Heart left ventricle (tissue), 16 donors: ENCODE results near the gene GDF7. TPM values are rescaled to one million over a fixed set of nuclear protein-coding genes. Genes with fewer than 3 reads are reported as not detected.

ENCODE experiments used
- ATAC-seq, 4 donors: fragments of 200-7000 bp; cut with Tn5 transposase; one replicate each; pipeline ENCODE4 v1.9.1; 2020 to 2022; ENCODE audit warnings: moderate library complexity in 4 of 4, mild to moderate bottlenecking in 3 of 4, moderate number of reproducible peaks in 1 of 4
- DNase-seq, 5 donors: peaks; one replicate each; pipeline ENCODE4 v3.0.0-alpha.2; 2020
- H3K27ac ChIP-seq, 12 donors: fragments of 200-600 bp; sonication (generic) in 4 of 12; one replicate each; pipeline versions ENCODE4 v1.5.0 to v1.8.0; 2016 to 2022; ENCODE audit warnings: mild to moderate bottlenecking in 2 of 12
- H3K27me3 ChIP-seq, 9 donors: fragments of 200-600 bp; sonication (generic) in 2 of 9; one replicate each; pipeline versions ENCODE4 v1.5.1 to v1.8.0; 2016 to 2022; ENCODE audit warnings: mild to moderate bottlenecking in 3 of 9
- H3K36me3 ChIP-seq, 9 donors: fragments of 200-600 bp; sonication (generic) in 2 of 9; one replicate each; pipeline versions ENCODE4 v1.5.0 to v1.8.0; 2018 to 2022; ENCODE audit warnings: mild to moderate bottlenecking in 2 of 9
- H3K4me1 ChIP-seq, 12 donors: fragments of 200-600 bp; sonication (generic) in 4 of 12; one replicate each; pipeline versions ENCODE4 v1.5.0 to v1.8.0; 2016 to 2022; ENCODE audit warnings: mild to moderate bottlenecking in 3 of 12
- H3K4me3 ChIP-seq, 12 donors: fragments of 200-600 bp; sonication (generic) in 4 of 12; one replicate each; pipeline versions ENCODE4 v1.5.0 to v1.8.0; 2017 to 2022; ENCODE audit warnings: mild to moderate bottlenecking in 9 of 12, moderate library complexity in 4 of 12
- H3K9me3 ChIP-seq, 12 donors: fragments of 200-600 bp; sonication (generic) in 4 of 12; one replicate each; pipeline versions ENCODE4 v1.5.0 to v1.8.0; 2016 to 2022; ENCODE audit warnings: mild to moderate bottlenecking in 1 of 12
- CTCF ChIP-seq, 12 donors: fragments of 200-600 bp; sonication (generic) in 4 of 12; IDR thresholded peaks; one replicate each; pipeline versions ENCODE4 v1.5.0 to v1.8.0; 2018 to 2022; ENCODE audit warnings: antibody characterized with exemption in 12 of 12, mild to moderate bottlenecking in 5 of 12
- POLR2A ChIP-seq, 2 donors: fragments of 450-650 bp; IDR thresholded peaks; one replicate each; pipeline ENCODE4 v1.6.1; 2017; ENCODE audit warnings: antibody characterized with exemption in 2 of 2, mild to moderate bottlenecking in 2 of 2, moderate library complexity in 2 of 2
- WGBS, 4 donors: extraction: QIAGEN DNeasy Blood & Tissue Kit in 2 of 4; methylation state at CpG; one replicate each; pipeline versions ENCODE4 v1.1.5 to v1.1.7; 2013 to 2018; 5-methylcytosine and 5-hydroxymethylcytosine counted together
- intact Hi-C, 10 donors: fragments of 100-400 bp; cut with DNase I; formaldehyde crosslinking; loops; one replicate each; pipeline versions ENCODE4 v1.11.1 to v1.14.2; 2022
- polyA plus RNA-seq, 2 donors: library from polyadenylated mRNA; stranded (reverse); fragments of 200-250 nt; gene quantifications; one replicate each; pipeline ENCODE4 v1.2.3, GENCODE V29; 2013
- total RNA-seq, 9 donors: library from RNA; depleted of rRNA in 2 of 9; stranded (reverse); fragments of >200 nt in 2 of 9; fragmentation: NEBNext Ultra II Directional in 3 of 9; extraction: Animal tissue kit (Norgen Biotek cat#: 25700) in 3 of 9; gene quantifications; one replicate each; pipeline versions ENCODE4 v1.1.0 to v1.2.4, GENCODE V29; 2016 to 2023
- donor health status: ischemic (EF 13 %, LVEDD 7.1; RV severe dilation, severe dysfunction).
- donor health status: healthy with polysubstance abuse.
- donor health status: DM: no; HTN: yes; CAD: no.
- donor health status: DM: no; HTN: no; CAD: no.
- donor health status: ischemic (EF 25% LVEDD 6.9; RV normal size, moderate dysfunction).
- donor health status: ischemic (EF 25% LVEDD 5.7; RV mildly dilated, moderate dysfunction).
- donor health status: healthy.
- donor health status: DM: yes; HTN: yes; CAD: no.
- donor health status: ischemic (EF 35%, LVEDD 5.7; RV mildly dilated, moderate dysfunction).
- donor health status: nonischemic (EF 11% LVEDD 7.7; RV severe dilation, severe dysfunction).
- donor health status: DM: yes; HTN: yes; CAD: no.
- donor health status: PGD.
- donor health status: ischemic (EF 29% LVEDD 5.4; RV normal size, mild dysfunction).
- donor health status: nonischemic (EF 23%, LVEDD 6.1; RV moderate dilation, normal function).

GDF7 gene
- total and polyA plus RNA-seq, 11 donors, result 0.14 to 1.6 (median 0.55) TPM

- H3K9me3 ChIP-seq, result no peaks in the 10 kb centered on the region
- intact Hi-C loops, result loop anchor here in 3 of 10 donors (5.0 to 10.0 kb wide), 3 partner anchors 49 to 176 kb away; partner anchors contain the start of gene RHOB (in 1 of the 3)
- H3K36me3 ChIP-seq, result peaks cover 0 to 59% (median 37%) of the 10 kb centered on the region in 9 donors
- WGBS, 4 donors, result 69 to 86% (median 76%) methylated on average over 1 to 7 of the region's 7 CpGs
- H3K4me1 ChIP-seq, result peaks cover 5 to 88% (median 65%) of the 10 kb centered on the region in 12 donors
- H3K27ac ChIP-seq, result peak overlapping the region in 7 of 12 donors; percentile 76 to 99 (median 97)
- no peak overlapping the region for H3K4me3 ChIP-seq
- DNase-seq (peak in 4 of 5 donors; percentile 9 to 58 (median 29)), ATAC-seq (no peak)
- no peaks in the 10 kb centered on the region for H3K27me3 ChIP-seq
- no peak for TF ChIP-seq POLR2A (IDR thresholded peaks at IDR 0.05)
- TF ChIP-seq CTCF (IDR thresholded peaks at IDR 0.05), result no peak
Observed at GRCh38 chr2:20623741-20624155, 43.2 kb upstream of the GDF7 start.

GRCh38 chr2:20624156-20624883, 42.6 kb upstream of the GDF7 start:
- TF ChIP-seq POLR2A (IDR thresholded peaks at IDR 0.05), result no peak
- TF ChIP-seq CTCF (IDR thresholded peaks at IDR 0.05), result no peak
- WGBS, 4 donors, result 88 to 97% (median 92%) methylated on average over 8 to 20 of the region's 20 CpGs

GRCh38 chr2:20624884-20625485, 42.0 kb upstream of the GDF7 start:
- H3K36me3 ChIP-seq, result peaks cover 0 to 60% (median 37%) of the 10 kb centered on the region in 9 donors
- peak overlapping the region; percentile 54 to 99 (median 84) for H3K27ac ChIP-seq
- WGBS, 4 donors, result 80 to 82% (median 81%) methylated on average over 8 to 11 of the region's 11 CpGs
- TF ChIP-seq CTCF (IDR thresholded peaks at IDR 0.05) (no peak), POLR2A (IDR thresholded peaks at IDR 0.05) (no peak)
- H3K9me3 ChIP-seq, result no peaks in the 10 kb centered on the region
- intact Hi-C loops, result loop anchor here in 3 of 10 donors (5.0 to 10.0 kb wide), 3 partner anchors 50 to 178 kb away; partner anchors contain the start of gene RHOB (in 1 of the 3)
- peaks cover 0 to 76% (median 54%) of the 10 kb centered on the region in 12 donors for H3K4me1 ChIP-seq
- no peaks in the 10 kb centered on the region for H3K27me3 ChIP-seq
- ATAC-seq (no peak), DNase-seq (peak in 3 of 5 donors; percentile 17 to 26 (median 22))
- no peak overlapping the region for H3K4me3 ChIP-seq

More at GRCh38 chr2:20624156-20624883, 42.6 kb upstream of the GDF7 start:
- Histone ChIP-seq H3K4me3 (no peak overlapping the region), H3K27ac (peak overlapping the region in 10 of 12 donors; percentile 63 to 99 (median 86)), H3K4me1 (peaks cover under 1 to 83% (median 59%) of the 10 kb centered on the region in 12 donors), H3K9me3 (no peaks in the 10 kb centered on the region), H3K27me3 (no peaks in the 10 kb centered on the region), H3K36me3 (peaks cover 0 to 59% (median 37%) of the 10 kb centered on the region in 9 donors)
- ATAC-seq, result no peak
- intact Hi-C loops, result loop anchor here in 3 of 10 donors (5.0 to 10.0 kb wide), 3 partner anchors 50 to 177 kb away; partner anchors contain the start of gene RHOB (in 1 of the 3)
- peak in 3 of 5 donors; percentile 18 to 61 (median 18) for DNase-seq
